GM19240 (cell line): ENCODE results near the gene PXMP2.

Source experiments
- DNase-seq: peaks from one replicate; pipeline ENCODE4 v3.0.0; 2011; ENCODE audit warnings: low spot score; ENCODE audit not compliant: insufficient read length

Gene PXMP2

DNA sequence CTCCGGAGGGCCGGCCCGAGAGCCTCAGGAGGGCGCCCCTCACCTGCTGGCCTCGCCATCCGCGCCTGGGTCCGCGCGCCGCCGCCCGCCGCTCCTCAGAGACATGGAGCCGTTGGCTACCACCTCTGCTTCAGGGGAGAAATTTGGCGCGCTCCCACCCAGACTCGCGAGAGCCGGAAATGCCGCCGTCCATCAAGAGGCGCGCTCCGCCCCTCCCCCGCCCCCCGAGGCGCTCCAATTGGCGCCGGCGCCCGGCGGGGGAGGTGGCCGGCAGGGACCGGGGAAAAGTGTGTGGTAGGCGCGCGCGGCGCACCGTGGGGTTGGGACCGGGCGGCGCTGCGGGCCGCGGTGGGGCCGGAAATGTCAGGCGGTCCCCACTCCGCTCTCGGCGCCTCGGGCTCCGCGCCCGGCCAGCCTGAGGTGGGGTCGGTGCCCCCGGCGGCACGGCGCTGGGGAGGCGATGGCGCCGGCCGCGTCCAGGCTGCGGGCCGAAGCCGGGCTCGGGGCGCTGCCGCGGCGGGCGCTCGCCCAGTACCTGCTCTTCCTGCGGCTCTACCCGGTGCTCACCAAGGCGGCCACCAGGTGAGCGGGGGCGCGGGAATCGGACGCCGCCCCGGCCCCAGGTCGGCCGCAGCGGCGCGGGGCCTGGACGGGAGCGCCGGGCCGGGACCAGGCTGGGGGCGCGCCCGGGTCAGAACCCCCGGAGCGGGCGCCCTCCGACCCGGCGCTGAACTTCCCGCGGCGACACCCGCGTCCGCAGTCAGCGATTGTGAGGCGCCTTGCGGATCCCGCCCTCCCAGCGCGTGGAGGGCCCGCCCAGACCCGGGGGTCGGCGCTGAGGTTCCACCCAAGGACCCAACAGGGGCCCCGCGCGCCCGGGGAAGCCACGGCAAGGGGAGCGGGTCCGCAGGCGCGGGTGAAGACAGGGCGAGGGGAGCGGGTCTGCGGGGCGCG, at the start of gene PXMP2, which contains the start of gene POLE:
Gene PXMP2, plus strand, starts transcription at position 377 of the 954 bp plus-strand sequence. Its CDS starts 84 bp downstream, at position 461.
Gene POLE, minus strand, starts transcription at position 132 of the 954 bp plus-strand sequence. Its CDS starts 27 bp downstream, at position 105.
- DNase-seq: peak; percentile 97

DNA sequence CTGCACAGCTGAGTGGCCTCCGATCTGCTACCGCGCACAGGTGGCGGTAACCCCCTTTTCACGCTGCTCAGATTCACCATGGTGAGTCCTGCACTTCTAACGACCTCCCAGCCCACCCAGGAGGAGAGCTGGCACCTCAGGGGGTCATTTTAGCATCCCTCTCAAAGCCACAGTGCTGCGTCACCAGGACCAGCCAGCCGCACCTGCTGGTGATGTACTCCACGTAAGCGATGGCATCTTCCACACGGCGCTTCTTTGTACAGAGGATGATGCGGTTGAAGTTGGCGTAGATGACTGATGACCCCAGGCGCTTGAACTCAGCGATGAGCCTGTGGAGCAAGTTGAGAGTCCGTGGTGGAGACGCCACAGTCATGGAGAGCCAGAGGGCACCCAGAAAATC, 49.6 kb upstream of the PXMP2 start:
- DNase-seq: no peak

DNA sequence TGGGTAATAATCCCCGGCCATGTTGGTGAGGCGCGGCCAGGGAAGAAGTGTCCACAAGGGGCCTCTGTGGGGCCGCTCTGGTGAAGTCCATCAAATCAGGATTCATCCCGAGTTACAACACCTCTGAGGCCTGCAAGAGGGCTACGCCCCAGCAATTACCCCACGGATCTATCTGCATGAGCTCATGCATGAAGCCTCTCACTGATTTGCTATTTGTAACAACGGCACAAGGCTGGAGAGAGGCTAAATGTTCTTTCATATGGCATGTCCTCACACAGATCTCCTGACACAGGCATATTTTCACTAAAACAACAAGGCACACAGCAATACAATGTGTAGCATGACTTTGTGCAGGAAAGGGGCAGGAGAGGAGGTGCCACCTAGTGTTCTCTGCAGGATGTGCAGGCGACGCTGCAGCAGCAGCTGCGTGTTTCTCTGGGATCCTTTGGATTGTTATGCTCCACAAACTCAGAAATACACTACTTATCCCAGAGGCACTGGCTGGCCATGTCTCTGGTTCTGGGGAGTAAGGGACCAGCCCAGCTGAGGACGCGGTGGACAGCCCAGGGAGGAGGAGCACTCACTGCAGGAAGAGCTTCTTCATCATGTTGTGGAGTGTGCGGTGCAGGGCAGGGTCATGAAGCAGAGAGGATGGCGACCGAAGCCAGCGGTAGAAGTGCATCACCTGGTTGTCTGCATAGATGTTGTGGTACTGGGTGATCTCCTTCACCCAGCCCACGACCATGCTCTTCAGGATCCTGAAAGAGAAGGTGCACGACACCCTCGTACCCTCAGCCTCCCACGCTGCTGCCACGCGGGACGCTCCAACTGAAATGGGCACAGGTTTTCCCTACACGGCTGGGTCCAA, 48.6 kb upstream of the PXMP2 start:
- DNase-seq: no peak

DNA sequence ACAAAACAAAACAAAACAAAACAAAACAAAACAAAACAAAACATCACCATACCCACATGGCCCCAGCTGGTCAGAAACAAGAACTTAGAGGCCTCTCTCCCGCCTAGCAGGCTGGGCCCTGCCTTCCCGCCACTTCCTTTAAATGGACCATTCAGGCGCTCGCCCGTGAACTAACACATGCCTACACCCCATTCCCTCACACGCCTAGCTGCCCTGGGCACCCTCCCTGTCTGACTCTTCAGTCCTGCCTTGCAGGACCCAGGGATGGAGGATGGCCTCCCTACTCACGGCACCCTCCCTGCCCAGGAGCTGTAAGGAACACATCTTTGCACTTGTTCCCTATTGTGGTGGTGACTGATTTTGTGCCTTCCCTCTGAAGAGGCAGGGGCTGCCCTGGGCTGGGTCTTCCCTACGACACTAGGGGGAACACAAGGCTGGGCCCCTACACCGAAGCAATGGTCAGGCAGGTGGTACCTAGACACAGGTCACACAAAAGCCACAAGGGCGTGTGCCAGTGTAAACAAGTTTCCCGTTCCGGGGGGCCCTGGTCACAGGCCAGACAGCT, 47.3 kb upstream of the PXMP2 start:
- no peak for DNase-seq

DNA sequence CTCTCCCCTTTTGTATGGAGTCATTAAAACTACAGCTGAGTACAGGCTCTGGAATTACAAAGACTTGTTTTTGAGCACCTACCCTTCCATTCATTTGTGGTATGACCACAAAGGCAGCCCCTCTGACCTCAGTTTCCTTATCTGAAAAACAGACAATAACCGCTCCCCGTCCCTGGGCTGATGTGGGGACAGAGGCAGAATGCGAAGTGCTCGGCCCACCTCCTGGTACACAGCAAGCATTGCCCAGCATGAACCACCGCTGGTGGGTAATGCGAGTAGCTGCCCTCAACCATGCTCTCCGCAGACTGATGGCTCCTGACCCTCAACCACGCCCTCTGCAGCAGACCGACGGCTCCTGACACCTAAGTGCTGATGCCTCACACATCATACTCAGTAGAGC, 46.5 kb upstream of the PXMP2 start:
- DNase-seq: no peak

DNA sequence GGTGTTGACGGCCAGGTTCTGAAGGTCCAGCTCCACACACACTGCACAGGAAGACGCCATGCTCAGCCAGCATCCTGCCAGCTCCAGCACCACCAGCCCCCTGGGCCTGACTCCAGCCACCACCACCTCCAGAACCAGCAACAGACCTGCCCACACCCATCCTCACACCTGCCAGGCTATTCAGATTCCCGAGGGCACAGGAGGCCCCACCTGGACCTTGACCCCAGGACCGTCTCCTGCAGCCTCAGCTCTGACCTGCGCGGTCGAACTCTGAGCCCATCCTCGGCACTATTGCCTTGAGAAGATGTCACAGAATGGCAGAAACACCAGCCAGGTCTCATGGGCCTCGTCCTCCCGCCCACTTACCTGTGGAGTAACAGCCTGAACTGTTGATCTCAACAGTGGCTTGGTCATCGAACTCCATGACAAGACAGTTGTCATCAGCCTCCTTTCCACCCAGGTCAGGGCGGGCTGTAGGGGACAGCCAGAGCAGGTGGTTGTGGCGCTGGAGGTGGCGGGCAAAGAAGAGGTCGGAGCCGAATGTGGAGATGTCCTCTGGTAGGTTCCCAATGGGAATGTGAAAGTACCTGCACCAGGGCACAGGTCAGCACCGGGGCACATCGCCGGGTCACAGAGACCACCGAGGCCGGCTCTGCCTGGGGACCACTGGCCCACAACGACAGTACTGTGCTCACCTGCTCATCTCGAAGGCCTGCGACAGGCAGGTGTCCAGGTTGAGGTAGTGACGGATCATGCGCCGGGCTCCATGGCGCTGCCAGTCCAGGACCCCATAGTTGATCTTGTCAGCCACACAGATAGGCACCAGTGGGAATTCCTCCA, 45.4 kb upstream of the PXMP2 start:
- DNase-seq: no peak

GRCh38 chr12:132642846-132643835, 44.2 kb upstream of the PXMP2 start:
- no peak for DNase-seq

DNA sequence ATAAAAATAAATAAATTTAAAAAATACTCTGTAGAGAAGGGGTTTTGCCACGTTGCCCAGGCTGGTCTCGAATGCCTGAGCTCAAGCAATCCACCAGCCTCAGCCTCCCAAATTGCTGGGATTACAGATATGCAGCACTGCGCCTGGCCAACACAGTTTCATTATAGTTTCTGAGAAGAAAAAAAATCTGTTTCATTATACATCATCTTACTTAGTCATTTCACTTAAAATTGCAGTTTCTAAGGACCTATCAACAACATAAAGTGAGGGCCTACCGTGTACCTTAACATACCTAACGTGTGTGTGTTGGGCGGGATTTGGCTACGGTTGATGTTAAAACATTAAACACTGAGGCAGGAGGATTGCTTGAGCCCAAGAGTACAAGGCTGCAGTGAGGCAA, 40.5 kb upstream of the PXMP2 start:
- DNase-seq: no peak

DNA sequence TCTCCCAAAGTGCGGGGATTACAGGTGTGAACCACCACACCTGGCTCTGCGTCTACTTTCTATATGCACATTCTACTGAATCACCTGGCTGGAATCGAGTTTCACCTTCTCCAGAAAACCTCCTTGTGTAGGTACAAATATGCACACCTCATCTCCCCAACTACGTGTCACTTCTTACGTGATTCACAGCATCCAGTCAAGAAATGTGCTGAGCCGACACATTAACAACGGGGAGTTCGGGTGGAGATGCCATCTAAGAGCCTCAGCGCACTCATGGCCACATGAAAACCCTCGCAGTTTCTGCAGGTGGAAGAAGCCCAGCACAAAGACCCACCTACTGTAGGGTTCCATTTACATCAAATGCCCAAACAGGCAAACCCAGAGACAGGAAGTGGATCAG, 39.5 kb upstream of the PXMP2 start:
- DNase-seq: no peak

DNA sequence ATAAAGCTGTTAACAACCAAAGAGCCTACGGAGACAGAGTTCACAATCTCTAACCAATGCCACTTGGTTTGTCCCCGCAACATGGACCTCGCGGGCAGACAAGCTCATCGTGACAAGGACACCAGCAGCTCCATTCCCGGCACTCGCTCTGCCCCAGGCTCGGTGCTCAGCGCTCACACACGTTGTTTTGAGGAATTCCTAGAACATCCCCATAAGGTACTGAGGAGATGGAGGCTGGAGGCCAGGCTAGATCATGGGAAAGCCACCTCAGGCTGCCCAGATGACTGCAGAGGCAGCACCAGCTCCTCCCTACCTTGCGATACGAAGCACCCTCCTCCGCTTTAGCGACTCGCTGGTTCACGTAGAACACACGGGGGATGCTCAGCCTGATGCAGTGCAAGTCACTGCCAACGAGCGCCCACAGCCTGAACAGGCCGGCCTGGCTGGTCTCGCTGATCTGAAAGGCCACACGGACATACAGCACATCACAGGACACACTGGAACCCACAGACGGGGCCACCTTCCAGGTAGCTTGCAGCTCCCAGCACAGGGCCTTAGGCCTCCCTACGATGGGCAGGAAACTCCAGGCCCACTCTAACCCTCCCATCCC, 38.7 kb upstream of the PXMP2 start:
- no peak for DNase-seq

DNA sequence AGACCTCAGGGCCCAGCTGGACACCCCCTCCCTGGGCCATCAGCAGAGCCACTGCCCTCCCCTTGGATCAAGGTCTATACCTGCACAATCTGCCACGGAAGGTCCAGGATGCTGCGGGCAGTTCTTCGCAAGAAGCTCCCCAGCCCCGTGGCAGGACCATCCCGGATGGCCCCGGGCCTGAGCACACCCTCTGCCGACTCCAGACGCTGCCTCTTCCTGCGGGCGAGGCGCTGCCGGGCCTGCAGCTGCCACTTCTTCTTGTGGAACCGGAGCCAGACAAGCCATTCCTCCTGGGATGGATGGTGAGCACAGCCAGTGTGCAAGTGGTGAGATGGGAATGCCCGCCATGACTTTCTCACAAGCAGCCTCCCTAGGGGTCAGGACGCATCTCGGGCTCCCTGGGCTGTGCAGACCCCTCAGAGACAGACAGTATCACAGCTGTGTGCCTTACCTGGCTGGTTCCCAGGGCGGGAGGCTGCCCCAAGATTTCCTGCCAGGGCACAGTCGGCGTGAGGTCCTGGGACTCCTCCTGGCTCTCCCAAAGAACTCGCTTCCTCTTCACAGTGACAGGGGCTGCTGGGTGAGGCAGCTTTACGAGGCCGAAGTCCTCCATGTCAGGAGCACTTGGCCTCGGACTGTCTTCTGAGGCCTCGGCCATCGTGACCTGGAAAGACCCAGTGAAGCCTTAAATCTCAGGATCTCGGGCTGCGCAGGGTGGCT, 38.0 kb upstream of the PXMP2 start:
- no peak for DNase-seq

- DNase-seq: no peak
Observed at GRCh38 chr12:132651444-132652100, 35.8 kb upstream of the PXMP2 start.

GRCh38 chr12:132653567-132654290, 33.7 kb upstream of the PXMP2 start:
- no peak for DNase-seq

DNA sequence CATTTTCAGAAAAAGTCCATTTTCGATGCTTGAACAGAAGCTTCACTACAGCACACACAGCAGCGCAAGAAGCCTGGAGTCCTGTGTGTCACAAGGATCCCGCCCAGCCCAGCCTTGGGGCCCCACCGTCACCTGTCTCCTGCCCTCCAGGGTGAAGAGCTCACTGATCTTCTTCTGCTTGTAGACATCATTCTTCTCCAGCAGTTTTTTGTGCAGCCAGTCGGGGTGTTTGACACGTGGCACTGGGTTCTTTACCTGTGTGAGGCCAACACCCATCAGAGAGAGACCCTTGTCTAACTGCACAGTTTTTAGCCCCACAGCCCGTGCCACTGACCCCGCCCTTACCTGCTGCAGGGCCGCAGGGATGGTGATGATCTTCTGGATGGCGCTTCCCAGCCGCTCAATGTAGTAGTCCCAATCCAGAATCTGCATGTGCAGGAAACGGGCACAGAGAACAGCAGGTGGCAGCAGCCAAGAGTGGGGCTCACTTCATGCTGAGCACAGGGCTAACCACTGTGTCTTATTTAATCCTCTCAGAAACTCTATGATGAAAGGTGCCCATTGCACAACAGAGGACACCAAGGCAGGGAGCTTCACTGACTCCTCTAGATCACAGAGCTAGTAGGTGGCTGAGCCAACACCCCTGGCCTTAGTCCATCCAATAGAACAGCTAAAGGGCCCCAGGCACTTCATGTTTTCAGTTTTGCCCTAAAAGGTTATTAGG, 30.2 kb upstream of the PXMP2 start:
- DNase-seq: no peak

- DNase-seq: no peak
Observed at GRCh38 chr12:132658149-132658894, 29.1 kb upstream of the PXMP2 start.

- no peak for DNase-seq
Observed at GRCh38 chr12:132659146-132659545, 28.2 kb upstream of the PXMP2 start.
